Ascending aorta (tissue), 2 donors: Measurements from ENCODE around the gene COL8A1. TPM values are rescaled to one million over a fixed set of nuclear protein-coding genes. Genes with fewer than 3 reads are reported as not detected.

Source experiments
- DNase-seq, 2 donors: peaks; one replicate each; pipeline ENCODE4 v3.0.0-alpha.2; 2019; ENCODE audit warnings: low spot score in 2 of 2
- H3K27ac ChIP-seq, 2 donors: fragments of 200-600 bp; sonication (generic); one replicate each; pipeline ENCODE4 v1.5.1; 2016 to 2017; ENCODE audit warnings: mild to moderate bottlenecking in 1 of 2
- H3K27me3 ChIP-seq: fragments of 200-600 bp; sonication (generic); one replicate; pipeline ENCODE4 v1.5.1; 2017
- H3K36me3 ChIP-seq, 2 donors: fragments of 200-600 bp; sonication (generic); one replicate each; pipeline ENCODE4 v1.5.1; 2016
- H3K4me1 ChIP-seq, 2 donors: fragments of 200-600 bp; sonication (generic); one replicate each; pipeline ENCODE4 v1.5.1; 2016 to 2017; ENCODE audit warnings: mild to moderate bottlenecking in 1 of 2
- H3K4me3 ChIP-seq, 2 donors: fragments of 200-600 bp; sonication (generic); one replicate each; pipeline ENCODE4 v1.5.1; 2016 to 2017; ENCODE audit warnings: mild to moderate bottlenecking in 1 of 2
- H3K9me3 ChIP-seq, 2 donors: fragments of 200-600 bp; sonication (generic); one replicate each; pipeline ENCODE4 v1.5.1; 2016
- CTCF ChIP-seq, 3 experiments: fragments of 200-600 bp in 2 of 3; fragments of 450-650 bp in 1 of 3; sonication (generic) in 2 of 3; IDR thresholded peaks; one replicate each; pipeline ENCODE4 v1.5.1; 2016 to 2019; ENCODE audit warnings: antibody characterized with exemption in 3 of 3, mild to moderate bottlenecking in 1 of 3, moderate library complexity in 1 of 3
- intact Hi-C: fragments of 100-400 bp; cut with DNase I; formaldehyde crosslinking; loops from one replicate; pipeline ENCODE4 v1.15.1; 2023
- total RNA-seq: library from RNA; depleted of rRNA; stranded (reverse); fragments of >200 nt; gene quantifications from one replicate; pipeline ENCODE4 v1.1.0, GENCODE V29; 2016

The COL8A1 gene
- total RNA-seq, 1 donor from 2014 or later: 459 TPM

GRCh38 chr3:99669879-99670555, 31.6 kb downstream of the COL8A1 start:
- Histone ChIP-seq H3K4me3 (no peak overlapping the region), H3K9me3 (no peaks in the 10 kb centered on the region), H3K27me3 (no peaks in the 10 kb centered on the region), H3K36me3 (no peaks in the 10 kb centered on the region), H3K27ac (peak overlapping the region; percentile 30 to 72), H3K4me1 (peaks cover 15 to 39% of the 10 kb centered on the region in 2 donors)
- DNase-seq: no peak
- intact Hi-C loops: no loop called here
- TF ChIP-seq CTCF (IDR thresholded peaks at IDR 0.05): no peak

DNA sequence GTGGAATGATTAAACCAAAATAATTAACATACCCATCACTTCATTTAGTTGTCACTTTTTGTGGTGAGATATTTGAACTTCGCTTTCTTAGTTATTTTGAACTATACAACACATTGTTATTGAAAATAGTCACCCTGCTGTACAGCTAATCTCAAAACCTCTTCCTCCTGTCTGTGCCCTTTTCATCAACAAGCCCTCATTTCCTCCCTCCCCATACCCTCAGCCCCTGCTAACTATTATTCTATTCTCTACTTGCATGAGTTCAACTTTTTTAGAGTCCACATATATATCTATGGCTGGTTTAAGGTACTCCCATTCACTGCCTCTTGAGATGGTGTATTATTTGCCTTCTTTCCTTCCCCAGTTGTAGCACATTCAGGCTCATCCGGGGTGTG, 32.2 kb downstream of the COL8A1 start:
- H3K27me3 ChIP-seq: no peaks in the 10 kb centered on the region
- intact Hi-C loops: no loop called here
- H3K36me3 ChIP-seq: no peaks in the 10 kb centered on the region
- TF ChIP-seq CTCF (IDR thresholded peaks at IDR 0.05): no peak
- no peak overlapping the region for H3K4me3 ChIP-seq
- no peak for DNase-seq
- no peaks in the 10 kb centered on the region for H3K9me3 ChIP-seq
- peak overlapping the region; percentile 30 to 72 for H3K27ac ChIP-seq
- H3K4me1 ChIP-seq: peaks cover 15 to 42% of the 10 kb centered on the region in 2 donors

DNA sequence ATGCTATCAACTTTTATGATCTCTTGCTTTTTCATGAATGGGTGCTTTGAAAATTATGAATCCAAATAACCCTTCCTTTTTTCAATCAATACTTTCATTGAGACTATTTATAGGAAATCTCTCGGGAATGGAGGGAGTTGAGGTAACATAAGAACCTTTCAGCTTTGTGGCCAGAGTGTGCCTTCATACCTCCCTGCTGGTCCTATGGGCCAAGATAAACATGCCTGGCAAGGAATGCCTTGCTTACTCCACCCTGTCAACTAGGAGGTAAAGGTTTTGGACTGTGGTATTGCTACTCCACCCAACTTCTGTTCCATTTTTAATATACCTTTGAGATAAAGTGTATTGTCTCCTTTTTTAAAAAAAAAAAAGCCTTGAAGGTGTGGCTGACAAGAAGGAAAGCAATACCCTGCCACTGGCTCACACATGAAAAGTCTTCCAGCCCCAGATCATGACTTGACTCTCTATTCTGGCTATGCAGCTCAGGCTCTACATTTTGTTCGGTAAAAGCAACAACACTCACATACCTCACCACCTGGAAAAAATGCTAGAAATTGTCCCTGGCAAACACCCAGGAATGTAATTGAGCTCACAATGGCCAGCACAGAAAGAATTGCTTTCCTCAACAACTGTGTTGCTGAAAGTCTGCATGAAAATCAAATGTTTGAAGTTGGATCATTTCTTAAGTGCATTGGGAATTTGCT, 35.8 kb downstream of the COL8A1 start:
- Histone ChIP-seq H3K4me1 (peaks cover 3 to 39% of the 10 kb centered on the region in 2 donors), H3K27me3 (no peaks in the 10 kb centered on the region), H3K9me3 (no peaks in the 10 kb centered on the region), H3K4me3 (peak overlapping the region in 1 of 2 donors; percentile 14), H3K27ac (peak overlapping the region; percentile 59 to 74), H3K36me3 (no peaks in the 10 kb centered on the region)
- intact Hi-C loops: no loop called here
- DNase-seq: peak in 1 of 2 donors; percentile 71
- no peak for TF ChIP-seq CTCF (IDR thresholded peaks at IDR 0.05)

DNA sequence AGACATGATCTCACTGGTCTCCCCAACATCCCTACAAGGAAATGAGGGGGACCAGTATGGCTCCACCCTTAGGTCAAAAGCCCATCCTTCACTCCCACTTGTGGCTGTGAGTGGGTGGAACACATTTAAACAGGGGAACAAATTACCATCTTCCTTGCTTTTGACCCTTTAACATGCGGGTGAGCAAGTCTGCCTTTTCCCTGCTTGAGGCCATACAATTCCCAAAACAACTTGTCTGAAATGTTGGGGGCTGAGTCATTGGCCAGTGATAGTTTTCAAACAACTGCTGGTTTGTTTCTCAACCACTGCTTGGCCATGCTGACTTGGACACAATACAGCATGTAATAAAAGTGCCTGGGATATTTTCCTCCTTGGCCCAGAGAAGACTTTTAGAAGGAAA, 39.6 kb downstream of the COL8A1 start:
- peak overlapping the region; percentile 63 to 80 for H3K27ac ChIP-seq
- no peaks in the 10 kb centered on the region for H3K36me3 ChIP-seq
- TF ChIP-seq CTCF (IDR thresholded peaks at IDR 0.05): no peak
- DNase-seq: peak in 1 of 2 donors; percentile 83
- intact Hi-C loops: no loop called here
- H3K4me1 ChIP-seq: peaks cover 0 to 49% of the 10 kb centered on the region in 2 donors
- no peaks in the 10 kb centered on the region for H3K27me3 ChIP-seq
- H3K4me3 ChIP-seq: no peak overlapping the region
- no peaks in the 10 kb centered on the region for H3K9me3 ChIP-seq

DNA sequence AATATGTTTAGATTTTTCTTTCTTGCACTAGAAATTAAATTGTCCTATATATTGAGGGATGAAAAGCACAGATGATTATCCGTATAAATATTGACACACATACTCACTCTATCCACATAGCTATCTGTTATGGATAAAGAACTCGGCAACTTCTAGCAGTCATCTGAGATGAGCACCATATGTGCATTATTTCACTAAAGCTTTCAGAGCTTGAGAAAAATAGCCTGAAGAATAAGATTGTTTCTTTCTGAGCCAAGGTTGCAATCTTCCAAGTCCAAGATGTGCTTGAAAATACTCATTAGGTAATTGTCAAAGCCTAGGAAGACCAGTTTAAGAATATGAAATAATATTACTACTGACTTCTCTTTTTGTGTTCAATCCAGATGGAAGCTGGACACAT, 40.5 kb downstream of the COL8A1 start:
- TF ChIP-seq CTCF (IDR thresholded peaks at IDR 0.05): no peak
- no peak for DNase-seq
- no peaks in the 10 kb centered on the region for H3K36me3 ChIP-seq
- intact Hi-C loops: no loop called here
- H3K27me3 ChIP-seq: no peaks in the 10 kb centered on the region
- H3K4me3 ChIP-seq: no peak overlapping the region
- H3K9me3 ChIP-seq: no peaks in the 10 kb centered on the region
- H3K4me1 ChIP-seq: peaks cover 0 to 51% of the 10 kb centered on the region in 2 donors
- H3K27ac ChIP-seq: peak overlapping the region; percentile 41 to 80
